ENCODE data around the gene WASF2.

DNA sequence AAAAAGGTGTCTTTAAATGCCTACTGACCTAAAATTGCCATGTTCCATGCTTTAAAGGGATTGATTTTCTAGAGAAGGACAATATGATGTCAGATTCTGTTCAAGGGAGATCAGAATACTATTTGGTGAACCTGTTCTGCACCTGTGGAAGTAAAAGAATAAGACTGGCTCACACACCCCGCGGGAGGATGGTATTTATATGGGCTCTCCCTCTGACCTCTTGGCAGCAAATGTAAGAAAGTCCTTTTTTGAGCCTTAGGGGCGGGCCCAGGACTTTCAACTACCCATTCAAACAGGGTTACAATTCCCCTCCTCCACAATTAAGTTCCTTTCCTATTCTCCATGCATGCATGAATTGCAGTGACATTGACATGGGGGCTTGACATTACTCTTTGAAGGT, 42.1 kb downstream of the WASF2 start:
- TF ChIP-seq, protein P1, sequence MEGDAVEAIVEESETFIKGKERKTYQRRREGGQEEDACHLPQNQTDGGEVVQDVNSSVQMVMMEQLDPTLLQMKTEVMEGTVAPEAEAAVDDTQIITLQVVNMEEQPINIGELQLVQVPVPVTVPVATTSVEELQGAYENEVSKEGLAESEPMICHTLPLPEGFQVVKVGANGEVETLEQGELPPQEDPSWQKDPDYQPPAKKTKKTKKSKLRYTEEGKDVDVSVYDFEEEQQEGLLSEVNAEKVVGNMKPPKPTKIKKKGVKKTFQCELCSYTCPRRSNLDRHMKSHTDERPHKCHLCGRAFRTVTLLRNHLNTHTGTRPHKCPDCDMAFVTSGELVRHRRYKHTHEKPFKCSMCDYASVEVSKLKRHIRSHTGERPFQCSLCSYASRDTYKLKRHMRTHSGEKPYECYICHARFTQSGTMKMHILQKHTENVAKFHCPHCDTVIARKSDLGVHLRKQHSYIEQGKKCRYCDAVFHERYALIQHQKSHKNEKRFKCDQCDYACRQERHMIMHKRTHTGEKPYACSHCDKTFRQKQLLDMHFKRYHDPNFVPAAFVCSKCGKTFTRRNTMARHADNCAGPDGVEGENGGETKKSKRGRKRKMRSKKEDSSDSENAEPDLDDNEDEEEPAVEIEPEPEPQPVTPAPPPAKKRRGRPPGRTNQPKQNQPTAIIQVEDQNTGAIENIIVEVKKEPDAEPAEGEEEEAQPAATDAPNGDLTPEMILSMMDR (IDR thresholded peaks at IDR 0.05), result no peak
- TF ChIP-seq POLR2A (IDR thresholded peaks at IDR 0.05), result no peak

Measured in body of pancreas (tissue), 4 donors.